HG02642 (cell line): ENCODE results near the gene RBM5.
"Not testable (repeated sequence)": the region's sequence is repeated elsewhere in the genome, so short reads cannot be mapped to it uniquely, and the experiment has no call there.

Experiments
- ATAC-seq: cut with Tn5 transposase; IDR thresholded peaks from one replicate; pipeline ENCODE4 v1.9.1; 2021; ENCODE audit warnings: mild to moderate bottlenecking; ENCODE audit not compliant: unreplicated experiment, poor library complexity

Gene RBM5

DNA sequence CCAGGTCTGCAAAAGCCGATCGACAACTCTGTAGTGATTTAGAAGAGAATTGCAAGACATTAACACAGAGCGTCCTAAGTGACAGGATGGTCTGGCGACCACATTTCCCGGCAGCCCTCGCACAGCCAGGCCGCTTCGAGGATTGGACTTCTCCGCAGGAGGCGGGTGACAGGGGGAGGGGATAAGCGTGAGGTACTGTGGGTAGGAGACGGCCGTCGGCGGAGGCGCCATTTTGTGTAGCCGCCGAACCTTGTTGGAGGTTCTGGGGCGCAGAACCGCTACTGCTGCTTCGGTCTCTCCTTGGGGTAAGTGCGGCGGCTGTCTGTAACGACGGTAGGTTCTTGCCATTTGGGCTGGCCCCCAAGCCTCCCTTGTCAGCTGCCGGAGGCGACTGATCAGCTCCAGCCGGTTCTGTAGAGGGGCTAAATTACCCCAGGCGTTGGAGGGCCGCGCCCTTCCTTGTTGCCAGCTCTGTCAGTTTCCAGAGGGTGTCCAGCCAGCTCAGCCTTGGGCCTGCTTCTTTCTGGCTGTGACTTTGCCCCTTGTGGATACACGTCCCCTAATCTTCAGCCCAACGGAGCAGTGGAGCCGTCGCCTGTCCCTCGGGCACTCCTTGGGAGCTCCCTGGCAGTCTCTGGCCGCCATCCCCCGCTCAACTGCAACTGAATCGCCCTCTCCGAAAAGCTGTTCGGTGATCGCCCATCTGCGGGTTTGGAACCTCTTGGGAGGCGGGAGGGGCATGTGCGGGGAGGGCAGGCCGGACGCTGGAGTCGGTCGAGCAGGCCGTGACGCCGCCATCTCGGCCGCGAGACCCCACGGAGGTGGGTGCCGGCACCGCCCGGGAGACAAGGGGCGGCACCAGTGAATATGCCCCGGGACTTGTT lies at the start of gene RBM5:
TSS of gene RBM5 (plus strand) at position 195 of the 884 bp plus-strand sequence. CDS start 1,516 bp downstream, outside the sequence.
- peak; percentile 99 for ATAC-seq

DNA sequence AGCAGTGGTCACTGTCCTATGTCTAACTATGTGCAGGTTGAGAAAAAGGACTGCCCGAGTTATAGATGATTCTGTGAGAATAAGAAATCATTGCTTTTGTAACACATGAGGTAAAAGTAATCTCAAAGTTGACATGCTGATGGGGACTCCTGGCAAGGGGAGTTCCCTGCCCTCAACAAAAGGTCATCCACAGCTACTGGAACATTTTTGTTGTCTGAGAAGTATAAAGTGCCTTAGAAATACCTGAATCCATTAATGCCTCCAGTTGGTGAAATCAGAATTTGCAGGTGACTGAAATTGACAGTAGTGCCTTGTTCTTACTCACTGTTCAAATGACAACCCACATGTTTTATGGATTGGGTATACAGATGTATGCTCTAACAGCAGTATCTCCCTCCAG lies 43.7 kb upstream of the RBM5 start:
- no peak for ATAC-seq

DNA sequence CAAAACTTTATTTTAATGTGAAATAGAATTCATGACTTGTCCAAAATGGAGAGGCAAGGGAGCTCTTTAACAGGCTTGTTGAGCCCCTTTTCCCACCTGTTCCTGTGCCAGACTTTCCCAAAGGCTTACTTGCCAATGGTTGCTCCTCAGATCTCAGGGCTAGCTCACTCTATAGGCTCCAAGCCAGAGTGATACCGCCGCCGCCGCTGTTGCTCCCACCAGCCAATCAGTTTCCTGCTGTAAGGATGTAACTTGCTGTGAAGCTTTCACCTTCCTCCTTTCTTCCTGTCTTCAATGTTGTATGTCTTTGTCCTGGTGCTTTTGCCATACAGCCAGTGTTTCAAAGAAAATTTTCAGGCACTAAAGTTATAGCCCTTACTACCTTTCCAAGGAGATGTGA lies 41.3 kb upstream of the RBM5 start:
- no peak for ATAC-seq

DNA sequence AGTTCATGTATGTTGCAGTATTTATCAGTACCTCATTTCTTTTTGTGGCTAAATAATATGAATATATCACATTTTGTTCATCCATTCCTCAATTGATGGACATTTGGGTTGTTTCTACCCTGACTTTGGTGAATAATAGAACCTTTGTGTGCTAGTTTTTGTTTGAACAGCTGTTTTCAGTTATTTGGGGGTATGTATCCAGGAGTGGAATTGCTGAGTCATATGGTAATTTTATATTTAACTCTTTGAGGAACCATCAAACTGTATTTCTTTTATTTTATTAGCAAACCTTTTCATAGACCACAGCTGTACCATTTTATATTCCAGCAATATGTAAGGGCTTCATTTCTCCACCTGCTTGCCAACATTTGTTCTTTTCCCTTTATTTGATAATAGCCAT lies 38.4 kb upstream of the RBM5 start:
- ATAC-seq = no peak

DNA sequence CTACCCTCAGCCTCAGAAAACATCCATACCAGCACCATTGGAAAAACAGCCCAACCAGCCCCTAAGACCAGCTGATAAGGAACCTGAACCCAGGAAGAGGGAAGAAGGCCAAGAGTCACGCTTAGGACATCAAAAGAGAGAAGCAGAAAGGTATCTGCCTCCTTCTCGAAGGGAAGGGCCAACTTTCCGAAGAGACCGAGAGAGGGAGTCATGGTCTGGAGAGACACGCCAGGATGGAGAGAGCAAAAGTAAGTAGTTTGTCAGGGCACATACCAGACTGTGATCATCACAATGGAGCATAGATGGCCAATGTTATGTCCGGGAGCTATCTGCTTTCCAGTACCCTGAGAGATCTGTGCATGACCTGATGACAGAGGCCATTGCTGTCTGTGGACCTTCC lies 31.0 kb upstream of the RBM5 start:
- ATAC-seq = no peak

DNA sequence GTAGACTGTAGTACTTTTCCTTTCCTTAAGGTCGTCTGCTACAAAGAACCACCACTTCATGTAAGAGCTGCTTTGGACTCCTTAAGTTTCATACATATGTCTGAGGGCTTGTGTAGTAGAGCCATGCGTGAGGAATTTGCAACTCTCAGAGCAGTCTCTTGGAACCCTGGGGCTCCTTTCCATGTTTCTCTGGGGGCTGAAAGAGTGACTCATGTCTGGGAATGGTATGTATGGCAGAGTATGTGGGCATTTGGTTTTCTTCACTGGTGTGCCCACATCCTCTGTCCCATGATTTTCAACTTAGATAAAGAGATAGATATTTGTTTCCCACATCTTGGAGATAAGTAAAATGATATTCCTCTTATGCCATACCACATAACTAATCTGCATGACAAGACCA lies 20.6 kb upstream of the RBM5 start:
- ATAC-seq = no peak

DNA sequence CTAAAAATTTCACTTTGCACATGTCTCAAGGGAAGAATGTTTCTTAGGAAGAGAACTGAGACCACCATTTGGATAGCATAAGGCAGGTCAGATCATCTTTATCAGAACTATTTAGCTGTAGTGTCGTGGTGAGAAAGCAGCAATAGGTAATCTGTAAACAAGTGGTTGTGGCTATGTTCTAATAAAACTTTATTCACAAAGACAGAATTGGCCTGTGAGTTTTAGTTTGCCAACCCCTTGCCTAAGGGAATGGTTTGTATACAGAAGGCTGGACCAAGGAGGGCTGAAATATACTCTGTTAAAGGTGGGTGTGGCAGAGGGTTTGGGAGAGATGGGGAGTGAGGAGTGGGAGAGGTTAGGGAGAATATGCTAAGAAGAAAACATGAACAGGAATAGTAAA lies 10.6 kb upstream of the RBM5 start:
- no peak for ATAC-seq

DNA sequence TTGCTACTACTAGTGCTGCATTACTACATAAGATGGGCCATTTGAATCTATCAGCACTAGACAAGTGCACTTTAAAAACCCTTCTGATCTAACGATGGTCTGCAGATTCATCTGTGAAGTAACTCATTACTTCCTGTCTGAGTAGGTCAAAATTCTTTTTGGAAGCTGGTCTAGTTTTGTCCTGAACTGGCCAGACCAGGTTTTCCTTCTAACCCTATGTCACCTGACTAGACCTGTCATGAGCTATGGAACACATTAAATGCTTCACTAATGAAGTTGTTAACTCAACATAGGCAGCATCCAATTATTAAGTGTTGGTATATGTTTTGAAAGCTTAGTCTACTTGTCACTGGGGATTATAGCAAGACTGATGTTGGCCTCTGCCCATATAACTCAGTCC lies 10.1 kb upstream of the RBM5 start:
- no peak for ATAC-seq

DNA sequence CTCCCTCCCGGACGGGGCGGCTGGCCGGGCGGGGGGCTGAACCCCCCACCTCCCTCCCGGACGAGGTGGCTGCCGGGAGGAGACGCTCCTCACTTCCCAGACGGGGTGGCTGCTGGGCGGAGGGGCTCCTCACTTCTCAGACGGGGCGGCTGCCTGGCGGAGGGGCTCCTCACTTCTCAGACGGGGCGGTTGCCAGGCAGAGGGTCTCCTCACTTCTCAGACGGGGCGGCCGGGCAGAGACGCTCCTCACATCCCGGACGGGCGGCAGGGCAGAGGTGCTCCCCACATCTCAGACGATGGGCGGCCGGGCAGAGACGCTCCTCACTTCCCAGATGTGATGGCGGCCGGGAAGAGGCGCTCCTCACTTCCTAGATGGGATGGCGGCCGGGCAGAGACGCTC lies 3.8 kb upstream of the RBM5 start:
- not testable (repeated sequence) for ATAC-seq

DNA sequence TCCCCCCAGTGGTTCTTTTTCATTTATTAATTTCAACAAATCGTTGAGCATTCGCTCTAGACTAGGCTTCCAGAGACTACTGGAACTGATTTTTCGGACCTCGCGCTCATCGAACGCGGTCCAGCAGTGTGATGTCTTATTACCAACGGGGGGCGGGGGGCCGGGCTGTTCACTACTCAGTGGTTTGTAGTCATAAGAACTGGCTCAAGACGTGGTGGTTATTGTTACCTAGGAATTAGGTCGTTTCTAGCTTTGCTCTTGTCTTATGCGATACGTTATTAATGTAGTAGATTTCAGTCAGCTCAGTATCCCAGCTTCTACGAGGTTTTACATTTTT lies 858 bp downstream of the RBM5 start:
- peak; percentile 10 for ATAC-seq

DNA sequence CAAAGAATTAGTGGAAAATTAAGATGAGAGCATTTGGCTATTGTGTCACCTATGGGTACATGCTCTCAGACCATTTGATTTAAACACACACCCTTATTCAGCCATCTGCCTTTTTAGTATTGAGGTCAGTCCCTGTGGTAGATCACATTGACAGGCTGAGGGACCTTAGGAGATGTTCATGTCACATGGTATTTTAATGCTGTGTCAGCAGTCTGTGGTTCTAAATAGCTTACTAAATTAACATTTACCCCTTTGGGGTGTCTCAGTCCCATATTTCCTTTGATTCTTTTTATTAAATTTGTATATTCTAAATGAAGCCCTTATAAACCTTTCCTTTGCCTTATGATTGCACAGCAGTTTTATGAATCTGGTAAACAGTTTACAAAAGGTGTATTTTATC lies 2.3 kb downstream of the RBM5 start:
- no peak for ATAC-seq

DNA sequence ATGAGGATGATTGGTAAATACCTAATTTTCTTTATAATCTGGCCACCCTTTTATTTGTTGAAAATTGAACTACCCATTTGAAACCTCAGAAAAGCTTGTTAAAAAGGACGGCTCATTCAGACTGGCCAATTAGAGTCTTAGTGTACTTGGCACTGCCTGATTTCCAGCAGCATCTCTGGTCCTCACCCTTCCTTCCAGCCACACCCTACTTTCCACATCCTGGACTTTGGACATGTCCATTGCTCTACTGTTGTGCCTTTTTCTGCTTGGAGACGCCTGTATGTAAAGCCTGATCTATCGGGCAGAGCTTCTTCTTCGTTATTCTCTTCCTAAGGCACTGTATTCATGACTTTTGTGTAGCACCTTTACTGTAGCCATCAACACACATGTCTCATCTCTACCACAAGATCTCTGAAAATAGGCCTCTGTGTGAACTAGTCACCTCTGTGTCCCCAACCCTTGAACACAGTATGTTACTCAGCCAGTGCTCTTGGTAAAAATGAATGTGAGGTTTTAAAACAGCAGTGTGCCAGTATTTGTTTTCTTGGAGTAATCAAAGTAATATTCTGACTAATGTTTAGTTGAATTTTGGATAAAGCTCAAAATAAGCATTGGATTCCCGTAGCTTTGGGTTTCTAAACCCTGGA lies 6.8 kb downstream of the RBM5 start:
- no peak for ATAC-seq

DNA sequence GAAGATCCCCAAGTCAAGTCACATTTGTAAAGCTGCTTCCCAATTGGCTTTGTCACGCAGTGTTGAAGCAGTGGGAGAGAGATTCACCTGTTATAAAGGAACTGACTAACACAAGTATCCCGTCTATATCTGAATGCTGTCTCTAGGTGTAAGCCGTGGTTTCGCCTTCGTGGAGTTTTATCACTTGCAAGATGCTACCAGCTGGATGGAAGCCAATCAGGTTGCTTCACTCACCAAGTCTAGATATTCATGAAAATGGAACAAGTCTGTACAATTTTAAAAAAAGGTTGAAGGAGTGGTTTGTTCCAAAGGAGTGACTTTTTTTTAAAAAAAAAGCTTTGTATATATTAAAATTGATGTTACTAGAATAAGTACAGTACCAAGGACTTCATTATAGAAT lies 11.7 kb downstream of the RBM5 start:
- ATAC-seq = no peak

DNA sequence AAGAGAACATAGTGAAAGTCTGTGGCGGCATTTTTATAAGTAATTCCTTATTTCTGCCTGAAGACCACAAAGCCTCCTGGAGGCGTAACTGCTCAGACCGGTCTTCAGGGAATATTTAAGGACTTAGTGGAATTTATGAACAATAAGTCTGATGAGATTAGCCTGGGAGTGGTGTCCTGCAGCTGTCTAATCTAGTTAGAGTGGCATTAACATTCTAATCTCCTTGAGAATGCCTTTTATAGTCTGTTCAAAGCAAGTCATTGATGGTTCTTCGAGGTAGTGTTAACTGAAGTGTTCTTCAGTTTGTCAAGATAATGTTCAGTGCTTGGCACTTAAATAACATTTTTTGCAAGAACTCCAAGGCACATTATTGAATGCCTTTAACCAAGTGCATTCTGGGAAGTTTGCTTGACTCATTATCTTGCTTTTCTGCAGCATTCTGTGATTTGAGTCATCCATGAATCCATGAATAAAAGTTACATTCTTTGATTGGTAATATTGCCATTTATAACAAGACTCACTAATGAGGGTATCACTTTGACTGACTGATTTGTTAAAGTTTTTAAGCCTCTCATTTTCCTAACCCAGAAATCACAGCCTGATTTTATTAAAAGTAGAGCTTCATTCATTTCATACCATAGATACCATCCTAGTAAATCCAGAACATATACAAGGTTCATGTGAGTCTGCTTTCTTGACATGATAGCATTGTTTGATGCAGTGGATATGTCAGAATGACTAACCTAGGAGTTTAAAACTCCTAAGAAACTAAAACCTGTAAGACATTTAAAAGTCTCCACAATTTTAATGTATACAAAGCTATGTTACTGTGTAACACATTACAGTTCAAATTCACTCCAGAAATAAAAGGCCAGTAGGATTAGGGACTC lies 12.5 kb downstream of the RBM5 start:
- ATAC-seq = no peak

DNA sequence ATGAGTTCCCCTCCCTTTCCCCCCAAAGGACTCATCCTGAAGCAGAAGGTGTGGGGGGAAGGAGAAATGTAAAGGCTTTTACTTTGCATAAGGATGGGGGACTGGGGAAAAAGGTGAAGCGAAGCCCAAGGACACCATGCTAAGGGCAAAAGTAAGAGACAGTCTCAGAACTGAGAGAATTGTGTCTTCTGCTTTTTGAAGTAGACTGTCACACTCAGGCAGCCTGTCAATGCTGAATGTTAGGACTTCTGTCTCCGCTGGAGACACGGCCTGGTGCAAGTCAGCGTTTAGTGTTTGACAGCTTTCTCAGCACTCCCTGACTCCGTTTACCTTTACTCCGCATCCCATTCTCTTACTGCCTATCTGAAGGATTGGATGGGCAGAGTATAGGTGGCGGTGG lies 13.8 kb downstream of the RBM5 start:
- ATAC-seq = no peak

DNA sequence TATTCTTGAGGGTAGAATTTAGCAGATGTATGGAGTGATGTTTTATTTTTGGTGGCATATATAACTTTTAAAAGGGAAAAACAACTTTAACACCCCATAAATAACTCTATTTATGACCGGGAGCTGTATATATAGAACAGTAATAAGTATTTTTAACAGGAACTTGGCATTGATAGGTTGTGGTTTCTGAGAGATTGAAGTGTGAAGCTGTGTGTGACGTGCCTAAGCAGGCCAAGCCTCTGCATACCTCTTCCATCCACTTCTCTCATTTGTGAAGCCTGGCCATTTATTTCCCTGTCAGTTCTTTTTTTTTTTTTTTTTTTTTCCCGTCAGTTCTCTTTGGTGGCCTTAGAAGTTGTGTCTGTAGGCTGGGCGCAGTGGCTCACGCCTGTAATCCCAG lies 23.0 kb downstream of the RBM5 start:
- ATAC-seq = no peak

DNA sequence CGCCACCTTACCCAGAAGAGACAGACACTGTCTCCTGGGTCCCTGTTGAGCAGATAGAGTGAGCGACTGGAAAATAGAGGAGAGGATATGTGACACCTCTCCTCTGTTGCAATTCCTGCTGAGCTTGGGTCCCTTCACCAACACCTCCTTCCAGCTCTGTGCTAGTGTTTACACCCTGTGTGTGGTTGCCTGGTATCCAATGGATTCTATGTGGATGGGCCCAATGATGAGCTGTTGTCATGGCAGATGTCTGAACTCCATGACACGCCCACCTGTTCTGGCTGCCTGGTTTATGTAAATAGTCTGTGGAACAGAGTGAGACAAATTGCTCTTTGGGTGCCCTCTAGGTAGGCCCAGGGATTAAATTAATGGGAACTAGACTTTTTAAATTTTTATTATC lies 23.7 kb downstream of the RBM5 start:
- no peak for ATAC-seq

DNA sequence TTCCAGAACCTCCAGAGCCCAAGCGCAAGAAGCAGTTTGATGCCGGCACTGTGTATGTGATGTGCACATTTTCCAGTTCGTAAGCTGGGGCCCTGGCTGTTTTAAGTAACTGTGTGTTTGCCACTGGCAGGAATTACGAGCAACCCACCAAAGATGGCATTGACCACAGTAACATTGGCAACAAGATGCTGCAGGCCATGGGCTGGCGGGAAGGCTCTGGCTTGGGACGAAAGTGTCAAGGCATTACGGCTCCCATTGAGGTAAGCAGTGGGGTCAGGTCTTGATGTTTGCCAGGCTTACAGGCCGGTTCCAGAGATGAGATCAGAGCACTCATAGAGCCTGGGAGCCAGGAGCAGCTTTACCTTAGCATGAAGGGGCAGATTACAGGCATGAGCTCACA lies 28.4 kb downstream of the RBM5 start:
- no peak for ATAC-seq

DNA sequence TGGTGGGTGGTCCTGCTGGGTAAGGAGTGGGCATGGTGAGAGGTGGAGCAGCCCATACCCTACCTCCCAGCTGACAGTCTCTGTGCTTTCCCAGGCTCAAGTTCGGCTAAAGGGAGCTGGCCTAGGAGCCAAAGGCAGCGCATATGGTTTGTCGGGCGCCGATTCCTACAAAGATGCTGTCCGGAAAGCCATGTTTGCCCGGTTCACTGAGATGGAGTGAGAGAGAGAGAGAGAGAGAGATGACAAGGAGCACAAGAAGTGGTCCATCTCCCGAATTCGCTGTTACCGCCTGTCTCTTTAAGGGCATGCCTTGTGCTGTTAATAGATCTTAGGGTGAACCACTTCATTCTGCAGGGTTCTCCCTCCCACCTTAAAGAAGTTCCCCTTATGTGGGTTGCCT lies 29.5 kb downstream of the RBM5 start:
- ATAC-seq = no peak

DNA sequence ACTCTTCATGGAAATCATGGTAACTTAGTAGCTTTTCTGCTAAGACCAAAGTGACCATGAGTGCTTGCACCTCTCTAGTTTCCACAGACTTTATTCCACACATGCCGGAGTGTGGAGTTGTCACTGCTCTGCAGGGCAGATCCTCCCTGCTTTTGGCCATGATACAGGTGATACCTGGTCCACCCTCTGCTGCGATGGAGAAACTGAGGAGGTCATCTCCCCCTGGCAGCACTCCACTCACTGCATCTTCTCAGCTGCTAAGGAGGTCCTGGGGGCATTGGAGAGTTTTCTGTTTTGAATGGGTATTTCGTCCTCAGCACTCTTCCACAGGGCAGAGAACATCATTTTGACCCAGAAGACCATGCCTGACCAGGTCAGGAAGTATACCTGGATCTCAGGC lies 31.1 kb downstream of the RBM5 start:
- no peak for ATAC-seq
